NCI-H146 treated with DMSO at 0.1 percent for 48 hours (cell line): ENCODE measurements around the gene ABCG8.

Source experiments
- DNase-seq: peaks from one replicate; lab custom pipeline; 2025; ENCODE audit not compliant: unreplicated experiment; lab: John Stamatoyannopoulos, UW

The ABCG8 gene

DNA sequence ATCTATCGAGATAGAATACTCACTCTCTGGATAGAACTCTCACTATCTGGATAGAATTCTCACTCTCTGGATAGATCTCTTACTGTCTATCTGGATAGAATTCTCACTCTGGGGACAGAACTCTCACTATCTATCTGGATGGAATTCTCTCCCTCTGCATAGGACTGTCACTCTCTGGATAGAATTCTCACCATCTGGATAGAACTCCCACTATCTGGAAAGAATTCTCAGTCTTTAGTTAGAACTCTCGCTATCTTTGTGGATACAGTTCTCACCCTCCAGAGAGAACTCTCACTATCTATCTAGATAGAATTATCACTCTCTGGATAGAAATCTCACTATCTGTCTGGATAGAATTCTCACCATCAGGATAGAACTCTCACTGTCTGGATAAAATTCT is 16.5 kb downstream of the ABCG8 start:
- no peak for DNase-seq

- DNase-seq: no peak
Measured at GRCh38 chr2:43872151-43872550, 33.4 kb downstream of the ABCG8 start.

DNA sequence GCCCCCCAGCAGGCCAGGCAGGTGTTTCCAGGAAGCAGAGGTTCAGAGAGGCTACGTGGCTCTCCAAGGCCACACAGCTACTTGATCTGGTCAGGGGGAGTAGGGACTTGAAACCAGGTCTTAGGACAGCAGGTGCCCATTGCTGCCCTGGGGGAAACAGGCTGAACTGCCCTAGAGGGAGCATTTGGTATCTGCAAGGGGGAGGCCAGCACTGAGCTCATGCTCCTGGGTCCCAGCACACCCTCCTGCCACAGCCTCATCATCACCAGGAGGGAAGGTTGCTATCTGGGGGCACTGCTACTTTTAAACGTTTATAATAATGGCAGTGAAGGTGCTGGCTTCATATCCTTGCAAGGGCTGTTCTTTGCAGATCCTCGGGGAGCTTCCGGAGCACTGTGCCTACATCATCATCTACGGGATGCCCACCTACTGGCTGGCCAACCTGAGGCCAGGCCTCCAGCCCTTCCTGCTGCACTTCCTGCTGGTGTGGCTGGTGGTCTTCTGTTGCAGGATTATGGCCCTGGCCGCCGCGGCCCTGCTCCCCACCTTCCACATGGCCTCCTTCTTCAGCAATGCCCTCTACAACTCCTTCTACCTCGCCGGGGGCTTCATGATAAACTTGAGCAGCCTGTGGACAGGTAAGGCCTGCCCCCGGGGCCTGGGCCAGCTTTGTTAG is 36.1 kb downstream of the ABCG8 start:
- no peak for DNase-seq

- peak; percentile 80 for DNase-seq
Measured at GRCh38 chr2:43877782-43878464, 39.2 kb downstream of the ABCG8 start.

DNA sequence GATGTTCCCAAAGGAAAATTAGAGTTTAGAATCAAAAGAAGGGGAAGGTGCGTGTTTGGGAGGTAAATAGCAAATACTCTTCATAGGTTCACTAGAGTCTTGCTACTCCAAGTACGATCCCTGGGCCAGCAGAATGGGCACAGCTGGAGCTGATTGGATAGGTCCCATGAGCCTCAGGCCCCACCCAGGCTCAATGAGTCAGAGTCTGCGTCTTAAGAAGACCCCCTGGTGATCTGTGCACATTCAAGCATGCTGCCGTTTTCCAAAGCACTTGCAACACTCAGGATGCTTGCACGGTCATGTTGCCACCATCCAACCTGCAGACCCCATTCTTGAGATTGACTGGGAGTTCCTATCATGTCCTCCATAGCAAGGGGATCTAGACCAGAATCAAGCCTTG is 40.5 kb downstream of the ABCG8 start:
- DNase-seq: no peak

GRCh38 chr2:43880471-43880870 is 41.7 kb downstream of the ABCG8 start:
- peak; percentile 47 for DNase-seq

GRCh38 chr2:43880952-43881351 is 42.2 kb downstream of the ABCG8 start:
- DNase-seq: no peak

GRCh38 chr2:43882312-43882711 is 43.5 kb downstream of the ABCG8 start:
- DNase-seq: no peak

DNA sequence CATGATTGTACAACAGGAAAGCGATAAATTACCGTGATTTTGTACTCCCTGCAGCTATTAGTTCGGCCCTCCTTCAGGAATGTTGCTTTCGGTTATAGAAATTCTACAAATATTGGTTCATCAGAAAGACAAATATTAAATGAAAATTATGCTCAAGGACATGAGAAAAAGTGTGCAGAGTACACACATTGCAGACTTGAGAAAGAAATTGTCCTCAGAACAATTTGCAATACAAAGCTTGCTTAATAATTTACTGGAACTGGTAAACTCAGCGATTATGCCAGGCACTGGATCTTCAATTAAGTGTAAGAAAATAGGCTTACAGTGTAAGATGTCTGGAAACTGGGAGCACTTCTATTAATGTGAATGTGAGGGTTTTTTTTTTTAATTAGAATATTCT is 45.9 kb downstream of the ABCG8 start:
- no peak for DNase-seq

GRCh38 chr2:43885132-43885632 is 46.4 kb downstream of the ABCG8 start:
- DNase-seq: no peak

GRCh38 chr2:43887176-43887575 is 48.4 kb downstream of the ABCG8 start:
- DNase-seq: no peak

GRCh38 chr2:43889416-43889815 is 50.6 kb downstream of the ABCG8 start:
- DNase-seq: no peak

GRCh38 chr2:43890855-43891254 is 52.1 kb downstream of the ABCG8 start:
- DNase-seq: no peak

GRCh38 chr2:43894743-43895142 is 56.0 kb downstream of the ABCG8 start:
- no peak for DNase-seq

DNA sequence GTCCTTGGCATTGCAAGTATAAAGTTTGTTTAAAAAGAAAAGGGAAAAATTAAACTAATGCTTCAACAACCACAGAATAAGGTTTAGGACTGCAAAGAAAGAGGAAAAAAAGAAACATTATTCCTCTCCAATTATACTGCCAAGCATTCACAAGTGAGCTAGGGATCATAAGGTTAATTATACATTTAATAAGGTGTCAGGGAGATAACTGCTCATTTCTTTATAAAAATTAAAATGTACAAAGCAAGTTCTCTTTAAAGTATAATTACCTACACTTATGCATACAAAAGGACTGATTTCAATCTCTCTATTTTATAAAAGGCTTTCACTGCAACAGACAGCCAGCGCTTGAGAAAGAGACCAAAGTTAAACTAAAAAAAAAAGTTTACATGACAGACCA is 58.1 kb downstream of the ABCG8 start:
- peak; percentile 85 for DNase-seq

DNA sequence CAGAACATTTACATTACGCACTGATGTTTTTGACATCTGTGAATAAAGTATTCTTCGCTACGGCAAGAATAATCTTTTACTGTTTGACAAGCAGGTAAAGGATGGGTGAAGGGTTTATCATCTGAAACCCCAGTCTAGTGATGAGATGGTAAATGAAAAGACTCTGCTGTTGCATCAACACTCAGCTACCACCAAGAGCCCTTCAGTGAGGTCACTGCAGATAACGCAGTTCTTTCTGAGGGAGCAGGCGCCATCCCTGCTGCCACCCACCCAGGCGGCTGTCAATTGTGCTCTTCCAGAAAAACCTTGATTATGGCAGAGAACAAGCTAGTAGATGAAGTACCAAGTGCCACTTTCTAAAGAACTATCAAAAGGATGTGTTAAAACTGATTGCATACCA is 58.7 kb downstream of the ABCG8 start:
- peak; percentile 60 for DNase-seq

- DNase-seq: peak; percentile 97
Measured at GRCh38 chr2:43898134-43898837, 59.5 kb downstream of the ABCG8 start.

DNA sequence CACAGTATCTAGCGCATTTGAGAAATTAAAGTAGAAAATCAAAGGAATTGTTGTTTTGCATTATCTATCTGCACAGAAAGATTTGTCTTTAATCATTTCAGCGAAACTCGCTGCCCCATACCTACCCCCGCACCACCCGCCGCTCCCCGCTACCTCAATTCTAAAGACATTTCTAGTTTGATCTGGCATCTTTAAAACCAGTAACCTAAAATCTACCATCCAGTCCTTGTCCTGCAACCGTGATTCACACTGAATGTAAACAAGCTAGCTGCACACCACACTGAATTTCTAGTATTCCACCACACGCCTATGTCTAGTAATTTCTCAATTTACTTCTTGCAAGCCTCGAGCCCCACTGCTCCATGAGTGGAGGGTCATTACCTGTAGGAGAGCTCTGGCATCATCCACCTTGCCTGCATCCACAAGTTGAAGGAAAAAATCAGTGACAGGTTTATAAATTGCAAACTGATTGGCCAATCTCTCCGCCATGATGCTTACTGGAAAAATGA is 60.1 kb downstream of the ABCG8 start:
- peak; percentile 47 for DNase-seq

- no peak for DNase-seq
Measured at GRCh38 chr2:43899589-43899988, 60.8 kb downstream of the ABCG8 start.

DNA sequence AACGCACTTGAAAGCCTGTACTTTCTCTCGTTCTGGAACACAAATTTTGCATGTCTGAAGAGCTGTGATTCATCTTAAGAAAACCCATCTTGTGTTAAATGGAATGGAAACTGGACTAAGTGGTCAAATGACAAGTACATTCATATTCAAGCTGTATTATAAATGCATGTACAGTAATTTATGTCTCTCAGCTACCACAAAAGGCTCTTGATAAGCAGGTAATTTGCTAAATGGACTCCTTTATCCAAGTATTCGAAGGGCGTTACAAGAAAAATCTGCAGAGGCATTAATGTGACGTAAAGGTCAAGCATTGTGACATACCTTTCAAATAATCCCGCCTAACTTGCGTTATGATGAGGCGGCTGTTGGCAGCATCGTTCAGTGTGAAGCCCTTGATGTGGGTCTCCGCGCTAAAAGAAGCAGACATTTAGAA is 66.6 kb downstream of the ABCG8 start:
- no peak for DNase-seq

DNA sequence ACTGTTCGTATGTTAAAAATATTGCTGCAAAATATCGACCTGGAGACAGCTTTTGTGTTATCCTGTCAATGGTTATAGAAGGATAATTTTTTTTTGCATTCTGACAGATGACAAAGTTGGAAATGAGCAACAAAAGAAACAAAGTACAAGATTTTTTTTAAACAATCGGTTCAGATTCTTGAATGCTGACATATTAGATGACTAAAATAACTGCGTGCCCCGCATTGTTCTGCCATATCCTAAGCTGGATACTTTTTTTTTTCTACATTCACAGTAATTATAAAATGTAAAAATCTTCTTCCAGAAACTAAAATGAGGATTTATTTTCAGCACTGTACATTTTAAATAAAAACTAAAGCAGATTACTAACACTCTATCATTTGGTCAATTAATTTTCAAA is 67.1 kb downstream of the ABCG8 start:
- no peak for DNase-seq
